Pancreas (tissue), 10 donors: ENCODE data around the gene WASL. TPM values are rescaled to one million over a fixed set of nuclear protein-coding genes. Genes with fewer than 3 reads are reported as not detected.
A peak's percentile ranks its signal among the peaks of the same experiment; 100 is the strongest.
"Not testable (repeated sequence)": the region's sequence is repeated elsewhere in the genome, so short reads cannot be mapped to it uniquely, and the experiment has no call there.

Source experiments
- ATAC-seq, 4 donors: fragments of 200-7000 bp; cut with Tn5 transposase; one replicate each; pipeline versions ENCODE4 v1.8.0 to v1.9.1; 2020; ENCODE audit warnings: mild to moderate bottlenecking in 4 of 4, moderate library complexity in 4 of 4
- DNase-seq, 6 donors: peaks; one replicate each; pipeline ENCODE4 v3.0.0-alpha.2; 2020
- FAIRE-seq: peaks from 2 replicates; lab custom pipeline; 2012; peaks lifted over from hg19 to GRCh38; lab: Jason Lieb, UNC
- H3K27ac ChIP-seq, 4 donors: fragments of 200-600 bp; sonication (generic); 1 replicate in 3 of 4; 2 replicates in 1 of 4; pipeline versions ENCODE4 v1.5.0 to v1.8.0; 2020
- H3K27me3 ChIP-seq, 4 donors: fragments of 200-600 bp; one replicate each; pipeline ENCODE4 v1.8.0; 2021
- H3K36me3 ChIP-seq, 3 donors: fragments of 200-600 bp; sonication (generic) in 1 of 3; one replicate each; pipeline versions ENCODE4 v1.5.0 to v1.8.0; 2020 to 2021
- H3K4me1 ChIP-seq, 3 donors: fragments of 200-600 bp; one replicate each; pipeline ENCODE4 v1.8.0; 2021
- H3K4me3 ChIP-seq, 4 donors: fragments of 200-600 bp; sonication (generic) in 2 of 4; one replicate each; pipeline versions ENCODE4 v1.5.0 to v1.8.0; 2020 to 2021
- H3K9me3 ChIP-seq, 4 donors: fragments of 200-600 bp; one replicate each; pipeline ENCODE4 v1.8.0; 2021
- CTCF ChIP-seq, 4 donors: fragments of 200-600 bp; sonication (generic) in 3 of 4; IDR thresholded peaks; one replicate each; pipeline versions ENCODE4 v1.5.0 to v1.8.0; 2021; ENCODE audit warnings: antibody characterized with exemption in 4 of 4
- WGBS, 2 donors: extraction: QIAGEN DNeasy Blood & Tissue Kit; methylation state at CpG; one replicate each; pipeline ENCODE4 v1.1.7; 2013; 5-methylcytosine and 5-hydroxymethylcytosine counted together
- intact Hi-C, 3 donors: fragments of 100-400 bp; cut with DNase I; formaldehyde crosslinking; loops; one replicate each; pipeline versions ENCODE4 v1.11.1 to v1.14.2; 2022
- polyA plus RNA-seq, 2 donors: library from polyadenylated mRNA; stranded (reverse); fragments of 200-250 nt; gene quantifications; one replicate each; pipeline ENCODE4 v1.2.3, GENCODE V29; 2013
- total RNA-seq, 6 donors: library from RNA; stranded (reverse); fragmentation: NEBNext Ultra II Directional in 4 of 6; extraction: Animal tissue kit (Norgen Biotek cat#: 25700) in 4 of 6; gene quantifications; one replicate each; pipeline versions ENCODE4 v1.2.1 to v1.2.4, GENCODE V29; 2021 to 2023
- donor health status: healthy with polysubstance abuse.
- donor health status: DM: no; HTN: no; CAD: no; lungs with moderate emphysema.
- donor health status: DM: no; HTN: no; CAD: no.
- donor health status: control.
- donor health status: control.
- donor health status: Bipolar disorder and iron deficiency.
- donor health status: DM: yes; HTN: yes; CAD: no.
- donor health status: DM: no; HTN: no; CAD: no.
- donor health status: DM: no; HTN: no; CAD: no.
- donor health status: DM: yes; HTN: yes; CAD: no.

The WASL gene
- total and polyA plus RNA-seq, 8 donors = 8.2 to 27.3 (median 16.0) TPM

- FAIRE-seq (no peak), DNase-seq (no peak), ATAC-seq (peak in 3 of 4 donors; percentile 31 to 40 (median 36))
- Histone ChIP-seq H3K27ac (peak overlapping the region in 3 of 4 donors; percentile 25 to 56 (median 26)), H3K27me3 (no peaks in the 10 kb centered on the region), H3K9me3 (no peaks in the 10 kb centered on the region), H3K36me3 (no peaks in the 10 kb centered on the region), H3K4me3 (no peak overlapping the region), H3K4me1 (peaks cover 21 to 41% (median 34%) of the 10 kb centered on the region in 3 donors)
- WGBS, 2 donors = 50 to 58% methylated on average over 2 of the region's 2 CpGs
- intact Hi-C loops = no loop called here
- TF ChIP-seq CTCF (IDR thresholded peaks at IDR 0.05) = no peak
Measured at GRCh38 chr7:123738808-123739207, 10.0 kb downstream of the WASL start.

- no peak for FAIRE-seq
- H3K4me3 ChIP-seq = no peak overlapping the region
- no peak for TF ChIP-seq CTCF (IDR thresholded peaks at IDR 0.05)
- intact Hi-C loops = no loop called here
- WGBS, 2 donors = 15 to 18% methylated on average over 3 of the region's 3 CpGs
- no peaks in the 10 kb centered on the region for H3K27me3 ChIP-seq
- DNase-seq = peak in 2 of 6 donors; percentile 34 to 58
- H3K9me3 ChIP-seq = no peaks in the 10 kb centered on the region
- peak overlapping the region in 3 of 4 donors; percentile 25 to 56 (median 26) for H3K27ac ChIP-seq
- peak; percentile 91 to 98 (median 94) for ATAC-seq
- H3K36me3 ChIP-seq = no peaks in the 10 kb centered on the region
- H3K4me1 ChIP-seq = peaks cover 21 to 36% (median 29%) of the 10 kb centered on the region in 3 donors
Measured at GRCh38 chr7:123738356-123738755, 10.4 kb downstream of the WASL start.

- peaks cover 21 to 26% (median 25%) of the 10 kb centered on the region in 3 donors for H3K4me1 ChIP-seq
- intact Hi-C loops = not testable (repeated sequence)
Measured at GRCh38 chr7:123737168-123737674, 11.6 kb downstream of the WASL start.

GRCh38 chr7:123735539-123735938 lies 13.3 kb downstream of the WASL start:
- peak; percentile 5 for FAIRE-seq
- ATAC-seq = no peak
- no peak overlapping the region for H3K4me3 ChIP-seq
- no peaks in the 10 kb centered on the region for H3K9me3 ChIP-seq
- no peak for DNase-seq
- no peak for TF ChIP-seq CTCF (IDR thresholded peaks at IDR 0.05)
- peaks cover 15 to 26% (median 21%) of the 10 kb centered on the region in 3 donors for H3K4me1 ChIP-seq
- H3K27ac ChIP-seq = no peak overlapping the region
- intact Hi-C loops = no loop called here
- no peaks in the 10 kb centered on the region for H3K27me3 ChIP-seq
- no peaks in the 10 kb centered on the region for H3K36me3 ChIP-seq
- 87 to 88% methylated on average over 5 of the region's 5 CpGs for WGBS, 2 donors

More at GRCh38 chr7:123737168-123737674, 11.6 kb downstream of the WASL start:
- H3K36me3 ChIP-seq, H3K9me3 ChIP-seq, FAIRE-seq, ATAC-seq, DNase-seq, H3K4me3 ChIP-seq, H3K27me3 ChIP-seq: not testable (repeated sequence)
- 90 to 92% methylated on average over 10 of the region's 10 CpGs for WGBS, 2 donors
- H3K27ac ChIP-seq = peak overlapping the region in 1 of 4 donors; percentile 56

- intact Hi-C loops = no loop called here
- WGBS, 2 donors = 96 to 97% methylated on average over 3 of the region's 3 CpGs
- TF ChIP-seq CTCF (IDR thresholded peaks at IDR 0.05) = no peak
Measured at GRCh38 chr7:123734498-123734897, 14.3 kb downstream of the WASL start.

More at GRCh38 chr7:123734498-123734897, 14.3 kb downstream of the WASL start:
- DNase-seq = no peak
- no peak for ATAC-seq
- no peak overlapping the region for H3K4me3 ChIP-seq
- no peak for FAIRE-seq
- no peak overlapping the region for H3K27ac ChIP-seq
- peaks cover 20 to 26% (median 21%) of the 10 kb centered on the region in 3 donors for H3K4me1 ChIP-seq
- no peaks in the 10 kb centered on the region for H3K36me3 ChIP-seq
- H3K27me3 ChIP-seq = no peaks in the 10 kb centered on the region
- no peaks in the 10 kb centered on the region for H3K9me3 ChIP-seq
